Forelimb muscle (tissue), 1 donor: ENCODE data around the gene UBE2E1. TPM values are rescaled to one million over a fixed set of nuclear protein-coding genes. Genes with fewer than 3 reads are reported as not detected.
"Not testable (repeated sequence)": the region's sequence is repeated elsewhere in the genome, so short reads cannot be mapped to it uniquely, and the experiment has no call there.

Source experiments
- DNase-seq: peaks from one replicate; pipeline ENCODE4 v3.0.0-alpha.2; 2013; ENCODE audit warnings: low read depth
- polyA plus RNA-seq: library from polyadenylated mRNA; unstranded; fragments of 120-200 nt; gene quantifications from one replicate; pipeline ENCODE4 v1.2.1, GENCODE V29; 2013; ENCODE audit not compliant: insufficient read length

Gene UBE2E1
- polyA plus RNA-seq, 1 donor: 80.3 TPM

- DNase-seq: no peak
Measured at GRCh38 chr3:23845326-23846216, 39.8 kb downstream of the UBE2E1 start.

- DNase-seq: not testable (repeated sequence)
Measured at GRCh38 chr3:23849462-23849861, 43.7 kb downstream of the UBE2E1 start.

- no peak for DNase-seq
Measured at GRCh38 chr3:23856286-23856685, 50.5 kb downstream of the UBE2E1 start.

GRCh38 chr3:23859012-23859743, 53.4 kb downstream of the UBE2E1 start:
- no peak for DNase-seq

- DNase-seq: no peak
Measured at GRCh38 chr3:23859839-23860382, 54.2 kb downstream of the UBE2E1 start.

- DNase-seq: no peak
Measured at GRCh38 chr3:23861689-23862088, 55.9 kb downstream of the UBE2E1 start.

- no peak for DNase-seq
Measured at GRCh38 chr3:23863060-23863459, 57.3 kb downstream of the UBE2E1 start.

- DNase-seq: no peak
Measured at GRCh38 chr3:23864931-23865330, 59.2 kb downstream of the UBE2E1 start.

- DNase-seq: no peak
Measured at GRCh38 chr3:23865595-23866396, 60.0 kb downstream of the UBE2E1 start.

- no peak for DNase-seq
Measured at GRCh38 chr3:23867400-23867799, 61.6 kb downstream of the UBE2E1 start.

GRCh38 chr3:23867838-23868237, 62.1 kb downstream of the UBE2E1 start:
- no peak for DNase-seq

- DNase-seq: no peak
Measured at GRCh38 chr3:23869977-23870662, 64.4 kb downstream of the UBE2E1 start.

GRCh38 chr3:23870663-23871043, 64.9 kb downstream of the UBE2E1 start:
- not testable (repeated sequence) for DNase-seq

GRCh38 chr3:23871361-23871760, 65.6 kb downstream of the UBE2E1 start:
- not testable (repeated sequence) for DNase-seq

- no peak for DNase-seq
Measured at GRCh38 chr3:23872330-23872729, 66.6 kb downstream of the UBE2E1 start.

GRCh38 chr3:23873941-23874340, 68.2 kb downstream of the UBE2E1 start:
- no peak for DNase-seq

GRCh38 chr3:23874359-23875112, 68.8 kb downstream of the UBE2E1 start:
- no peak for DNase-seq

GRCh38 chr3:23875113-23875725, 69.5 kb downstream of the UBE2E1 start:
- DNase-seq: no peak

- no peak for DNase-seq
Measured at GRCh38 chr3:23876923-23877322, 71.2 kb downstream of the UBE2E1 start.
